CD4-positive, alpha-beta T cell treated with Interleukin-4 for 1 hour (primary cell): ENCODE results near the gene HYAL4.
A peak's percentile ranks its signal among the peaks of the same experiment; 100 is the strongest.
"Not testable (repeated sequence)": the region's sequence is repeated elsewhere in the genome, so short reads cannot be mapped to it uniquely, and the experiment has no call there.

Experiments
- DNase-seq, 2 donors: peaks; one replicate each; pipeline ENCODE4 v3.0.0-alpha.2; 2020 to 2022

HYAL4 gene

GRCh38 chr7:123844712-123845219 lies at the start of gene HYAL4:
Gene HYAL4, plus strand, starts transcription at chr7:123845169. Its CDS starts 23,105 bp downstream, at chr7:123868274.
- no peak for DNase-seq

- DNase-seq, result no peak
Measured at GRCh38 chr7:123795917-123796316, 49.1 kb upstream of the HYAL4 start.

GRCh38 chr7:123796568-123796967 lies 48.4 kb upstream of the HYAL4 start:
- DNase-seq, result no peak

GRCh38 chr7:123797673-123798531 lies 47.1 kb upstream of the HYAL4 start:
- DNase-seq, result peak in 1 of 2 donors; percentile 13

- no peak for DNase-seq
Measured at GRCh38 chr7:123798532-123799188, 46.3 kb upstream of the HYAL4 start.

GRCh38 chr7:123802249-123802648 lies 42.7 kb upstream of the HYAL4 start:
- DNase-seq, result no peak

GRCh38 chr7:123805287-123805686 lies 39.7 kb upstream of the HYAL4 start:
- DNase-seq, result no peak

- DNase-seq, result no peak
Measured at GRCh38 chr7:123809471-123809870, 35.5 kb upstream of the HYAL4 start.

GRCh38 chr7:123811056-123811455 lies 33.9 kb upstream of the HYAL4 start:
- DNase-seq, result no peak

- DNase-seq, result no peak
Measured at GRCh38 chr7:123816916-123817315, 28.1 kb upstream of the HYAL4 start.

GRCh38 chr7:123819001-123819400 lies 26.0 kb upstream of the HYAL4 start:
- DNase-seq, result no peak

GRCh38 chr7:123819795-123820194 lies 25.2 kb upstream of the HYAL4 start:
- not testable (repeated sequence) for DNase-seq

- DNase-seq, result no peak
Measured at GRCh38 chr7:123820864-123821263, 24.1 kb upstream of the HYAL4 start.

- DNase-seq, result no peak
Measured at GRCh38 chr7:123821320-123821719, 23.6 kb upstream of the HYAL4 start.

GRCh38 chr7:123823898-123824753 lies 20.8 kb upstream of the HYAL4 start:
- no peak for DNase-seq

- no peak for DNase-seq
Measured at GRCh38 chr7:123824754-123825067, 20.3 kb upstream of the HYAL4 start.

GRCh38 chr7:123828805-123829204 lies 16.2 kb upstream of the HYAL4 start:
- no peak for DNase-seq

GRCh38 chr7:123836656-123837055 lies 8.3 kb upstream of the HYAL4 start:
- DNase-seq, result no peak

- DNase-seq, result not testable (repeated sequence)
Measured at GRCh38 chr7:123839106-123839505, 5.9 kb upstream of the HYAL4 start.

- DNase-seq, result not testable (repeated sequence)
Measured at GRCh38 chr7:123844142-123844541, 827 bp upstream of the HYAL4 start.

GRCh38 chr7:123845823-123846216 lies 851 bp downstream of the HYAL4 start:
- DNase-seq, result no peak

GRCh38 chr7:123846217-123846891 lies 1.4 kb downstream of the HYAL4 start:
- no peak for DNase-seq

GRCh38 chr7:123847868-123848267 lies 2.9 kb downstream of the HYAL4 start:
- no peak for DNase-seq
